Stimulated activated CD4-positive, alpha-beta T cell treated with anti-CD3 and anti-CD28 coated beads, TNF-alpha, amount 100 ng/mL, for 24 hours (primary cell): ENCODE measurements around the gene TGFBR2.

Experiments
- DNase-seq, 3 experiments: peaks; one replicate each; pipeline ENCODE4 v3.0.0-alpha.2; 2020; ENCODE audit warnings: low read depth in 3 of 3

Gene TGFBR2

GRCh38 chr3:30673425-30674341, 67.3 kb downstream of the TGFBR2 start:
- no peak for DNase-seq

- DNase-seq: no peak
Observed at GRCh38 chr3:30675006-30675405, 68.6 kb downstream of the TGFBR2 start.

- DNase-seq: no peak
Observed at GRCh38 chr3:30675774-30676173, 69.4 kb downstream of the TGFBR2 start.

GRCh38 chr3:30676424-30677346, 70.3 kb downstream of the TGFBR2 start:
- no peak for DNase-seq

- no peak for DNase-seq
Observed at GRCh38 chr3:30677347-30677685, 70.9 kb downstream of the TGFBR2 start.

GRCh38 chr3:30679045-30679444, 72.6 kb downstream of the TGFBR2 start:
- DNase-seq: no peak

- no peak for DNase-seq
Observed at GRCh38 chr3:30680789-30681648, 74.6 kb downstream of the TGFBR2 start.

- no peak for DNase-seq
Observed at GRCh38 chr3:30681649-30682211, 75.3 kb downstream of the TGFBR2 start.

- no peak for DNase-seq
Observed at GRCh38 chr3:30682434-30683155, 76.2 kb downstream of the TGFBR2 start.

GRCh38 chr3:30683769-30684168, 77.4 kb downstream of the TGFBR2 start:
- no peak for DNase-seq

- DNase-seq: no peak
Observed at GRCh38 chr3:30684356-30684755, 78.0 kb downstream of the TGFBR2 start.

- DNase-seq: no peak
Observed at GRCh38 chr3:30685267-30685667, 78.9 kb downstream of the TGFBR2 start.

GRCh38 chr3:30686176-30686575, 79.8 kb downstream of the TGFBR2 start:
- no peak for DNase-seq

- DNase-seq: no peak
Observed at GRCh38 chr3:30686799-30687198, 80.4 kb downstream of the TGFBR2 start.

- no peak for DNase-seq
Observed at GRCh38 chr3:30687930-30688570, 81.6 kb downstream of the TGFBR2 start.

- DNase-seq: no peak
Observed at GRCh38 chr3:30688776-30689641, 82.6 kb downstream of the TGFBR2 start.

- DNase-seq: no peak
Observed at GRCh38 chr3:30690199-30690598, 83.8 kb downstream of the TGFBR2 start.

- DNase-seq: no peak
Observed at GRCh38 chr3:30691249-30691880, 85.0 kb downstream of the TGFBR2 start.

GRCh38 chr3:30691944-30692343, 85.5 kb downstream of the TGFBR2 start:
- DNase-seq: no peak
